Smooth muscle cell (in vitro differentiated cells): ENCODE measurements around the gene ST3GAL5. TPM values are rescaled to one million over a fixed set of nuclear protein-coding genes. Genes with fewer than 3 reads are reported as not detected.

Source experiments
- DNase-seq: peaks from one replicate; lab custom pipeline; 2025; ENCODE audit not compliant: unreplicated experiment; lab: John Stamatoyannopoulos, UW
- H2AFZ ChIP-seq: fragments of 200-600 bp; sonication (generic); 2 replicates; pipeline ENCODE4 v1.6.0; 2016; ENCODE audit warnings: antibody characterized with exemption, low read depth, mild to moderate bottlenecking
- H3F3A ChIP-seq: fragments of 200-600 bp; sonication (generic); 2 replicates; pipeline ENCODE4 v1.6.0; 2017; ENCODE audit warnings: antibody characterized with exemption, low read depth
- H3K27ac ChIP-seq: fragments of 200-600 bp; sonication (generic); 2 replicates; pipeline ENCODE4 v1.5.1; 2016; ENCODE audit warnings: low read depth, mild to moderate bottlenecking
- H3K27me3 ChIP-seq: fragments of 200-600 bp; sonication (generic); 2 replicates; pipeline ENCODE4 v1.6.1; 2016; ENCODE audit warnings: low read depth, mild to moderate bottlenecking
- H3K36me3 ChIP-seq: fragments of 200-600 bp; sonication (generic); 2 replicates; pipeline ENCODE4 v1.5.1; 2016; ENCODE audit warnings: low read depth
- H3K4me1 ChIP-seq: fragments of 200-600 bp; sonication (generic); 2 replicates; pipeline ENCODE4 v1.5.1; 2016; ENCODE audit warnings: low read depth
- H3K4me2 ChIP-seq: fragments of 200-600 bp; sonication (generic); 2 replicates; pipeline ENCODE4 v1.6.0; 2016; ENCODE audit warnings: mild to moderate bottlenecking
- H3K4me3 ChIP-seq: fragments of 200-600 bp; sonication (generic); 2 replicates; pipeline ENCODE4 v1.5.1; 2016; ENCODE audit warnings: mild to moderate bottlenecking
- H3K79me2 ChIP-seq: fragments of 200-600 bp; sonication (generic); 2 replicates; pipeline ENCODE4 v1.6.0; 2016; ENCODE audit warnings: low read depth, mild to moderate bottlenecking
- H3K9ac ChIP-seq: fragments of 200-600 bp; sonication (generic); 2 replicates; pipeline ENCODE4 v1.6.0; 2016; ENCODE audit warnings: low read depth
- H3K9me3 ChIP-seq: fragments of 200-600 bp; sonication (generic); replicated peaks from 2 replicates; pipeline ENCODE4 v1.5.1; 2016; ENCODE audit warnings: low read depth
- H4K20me1 ChIP-seq: fragments of 200-600 bp; sonication (generic); 2 replicates; pipeline ENCODE4 v1.6.0; 2016; ENCODE audit warnings: low read depth
- WGBS: methylation state at CpG from one replicate; pipeline ENCODE4 v1.1.7; 2016; ENCODE audit warnings: low lambda C conversion rate; 5-methylcytosine and 5-hydroxymethylcytosine counted together
- polyA plus RNA-seq: library from polyadenylated mRNA; unstranded; fragments of >200 nt; fragmentation: Nextera tagmentation; extraction: Ambion mirVana; gene quantifications from 2 replicates; pipeline ENCODE4 v1.2.1, GENCODE V29; 2016
- total RNA-seq: library from RNA; depleted of rRNA; stranded (reverse); fragments of >200 nt; gene quantifications from 2 replicates; pipeline ENCODE4 v1.2.3, GENCODE V29; 2014
- TF ChIP-seq, protein P1 (sequence below): fragments of 200-600 bp; sonication (generic); IDR thresholded peaks from 2 replicates; pipeline ENCODE4 v1.5.1; 2017; ENCODE audit warnings: borderline replicate concordance, mild to moderate bottlenecking, antibody characterized with exemption; ENCODE audit not compliant: insufficient read depth, poor library complexity, severe bottlenecking

The ST3GAL5 gene
- total and polyA plus RNA-seq, 2 experiments from 2014 or later: 10.9 to 26.4 TPM

DNA sequence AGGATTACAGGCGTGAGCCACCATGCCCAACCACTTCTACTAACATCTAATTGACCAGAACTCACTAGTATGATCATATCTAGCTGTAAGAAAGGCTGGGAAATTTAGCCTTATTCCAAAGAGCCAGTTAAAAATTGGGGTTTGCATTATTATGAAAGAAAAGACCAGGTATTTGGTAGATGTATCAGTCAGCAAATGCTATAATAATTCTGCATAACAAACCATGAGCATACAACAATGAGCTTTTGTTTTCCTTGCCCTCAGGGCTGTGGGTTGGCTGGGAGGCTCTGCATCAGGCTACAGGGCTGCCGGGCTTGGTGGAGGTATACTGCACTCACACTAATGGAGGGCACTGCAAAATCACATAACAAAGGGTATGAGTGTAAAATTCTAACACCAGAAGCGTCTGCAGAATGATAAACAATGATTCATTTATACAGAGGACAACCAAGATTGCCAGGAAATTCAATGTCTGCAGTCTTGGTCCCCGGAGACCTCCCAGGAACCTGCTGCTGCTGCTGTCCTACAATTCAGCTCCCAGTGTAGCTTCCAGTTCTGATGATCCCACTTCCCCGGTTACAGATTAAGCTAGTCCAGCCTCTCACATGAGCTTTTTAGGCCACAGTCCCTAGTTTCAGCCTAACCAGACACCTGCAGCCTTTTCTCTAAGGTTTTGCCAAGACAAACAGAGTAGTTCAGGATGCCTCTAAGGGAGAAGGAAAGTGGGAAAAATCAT lies 32.2 kb upstream of the ST3GAL5 start:
- Histone ChIP-seq H3K27ac (no peak overlapping the region), H3K79me2 (no peaks in the 10 kb centered on the region), H3K9ac (no peak overlapping the region), H3K4me3 (no peak overlapping the region), H3K9me3 (no peaks in the 10 kb centered on the region), H3K4me1 (peaks cover 12% of the 10 kb centered on the region), H3K36me3 (no peaks in the 10 kb centered on the region), H3K27me3 (no peaks in the 10 kb centered on the region), H4K20me1 (no peaks in the 10 kb centered on the region), H3F3A (peaks cover 11% of the 10 kb centered on the region), H2AFZ (no peak overlapping the region), H3K4me2 (peak overlapping the region; percentile 38)
- TF ChIP-seq, protein P1, sequence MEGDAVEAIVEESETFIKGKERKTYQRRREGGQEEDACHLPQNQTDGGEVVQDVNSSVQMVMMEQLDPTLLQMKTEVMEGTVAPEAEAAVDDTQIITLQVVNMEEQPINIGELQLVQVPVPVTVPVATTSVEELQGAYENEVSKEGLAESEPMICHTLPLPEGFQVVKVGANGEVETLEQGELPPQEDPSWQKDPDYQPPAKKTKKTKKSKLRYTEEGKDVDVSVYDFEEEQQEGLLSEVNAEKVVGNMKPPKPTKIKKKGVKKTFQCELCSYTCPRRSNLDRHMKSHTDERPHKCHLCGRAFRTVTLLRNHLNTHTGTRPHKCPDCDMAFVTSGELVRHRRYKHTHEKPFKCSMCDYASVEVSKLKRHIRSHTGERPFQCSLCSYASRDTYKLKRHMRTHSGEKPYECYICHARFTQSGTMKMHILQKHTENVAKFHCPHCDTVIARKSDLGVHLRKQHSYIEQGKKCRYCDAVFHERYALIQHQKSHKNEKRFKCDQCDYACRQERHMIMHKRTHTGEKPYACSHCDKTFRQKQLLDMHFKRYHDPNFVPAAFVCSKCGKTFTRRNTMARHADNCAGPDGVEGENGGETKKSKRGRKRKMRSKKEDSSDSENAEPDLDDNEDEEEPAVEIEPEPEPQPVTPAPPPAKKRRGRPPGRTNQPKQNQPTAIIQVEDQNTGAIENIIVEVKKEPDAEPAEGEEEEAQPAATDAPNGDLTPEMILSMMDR: no peak
- WGBS: 47% methylated on average over 5 of the region's 5 CpGs
- DNase-seq: no peak

DNA sequence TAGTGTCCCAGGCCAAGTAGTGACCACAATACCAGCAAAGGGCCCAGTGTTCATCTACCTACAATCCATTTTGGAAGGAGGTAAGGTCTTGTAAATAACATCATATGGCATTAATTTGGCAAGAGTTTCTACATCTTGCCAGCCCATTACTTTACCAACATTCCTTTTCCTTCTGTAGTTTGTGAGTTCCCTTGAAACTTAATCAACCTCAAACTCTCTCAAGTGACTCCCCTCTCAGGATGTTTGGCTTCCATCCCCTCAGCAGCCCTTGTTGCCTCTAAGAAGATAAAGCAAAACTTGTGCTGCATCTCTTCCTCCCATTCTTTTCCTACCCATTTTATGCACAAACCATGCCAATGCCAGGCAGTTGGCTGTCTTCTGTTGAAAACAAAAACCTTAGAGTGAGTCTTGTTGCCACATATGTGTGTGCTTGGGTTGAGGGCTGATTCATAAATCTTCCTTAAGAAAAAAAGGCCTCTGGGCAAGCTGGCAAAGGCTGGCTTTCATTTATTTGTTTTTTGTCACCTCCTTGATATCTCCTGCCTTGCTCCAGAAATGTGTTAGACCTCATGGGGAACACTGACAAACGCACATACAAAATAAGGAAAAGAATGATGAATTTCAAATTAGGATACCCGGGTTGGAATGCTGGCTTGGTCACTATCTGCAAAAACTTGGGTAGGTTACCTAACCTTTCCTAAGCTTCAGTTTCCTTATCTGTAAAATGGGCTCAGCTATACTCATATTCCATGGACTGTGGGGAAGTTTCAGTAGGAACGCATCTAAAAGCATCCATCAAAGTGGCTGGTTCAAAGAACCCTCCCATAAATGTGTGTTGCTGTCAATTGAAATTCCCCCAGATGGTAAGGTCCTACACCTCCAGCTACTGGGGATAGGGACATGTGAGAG lies 29.4 kb upstream of the ST3GAL5 start:
- Histone ChIP-seq H2AFZ (no peak overlapping the region), H3K9ac (no peak overlapping the region), H3K4me2 (no peak overlapping the region), H3K27ac (no peak overlapping the region), H3F3A (peaks cover 4% of the 10 kb centered on the region), H3K36me3 (no peaks in the 10 kb centered on the region), H3K4me1 (peaks cover 12% of the 10 kb centered on the region), H3K4me3 (no peak overlapping the region), H4K20me1 (no peaks in the 10 kb centered on the region), H3K27me3 (no peaks in the 10 kb centered on the region), H3K9me3 (no peaks in the 10 kb centered on the region), H3K79me2 (no peaks in the 10 kb centered on the region)
- no peak for DNase-seq
- 62% methylated on average over 3 of the region's 3 CpGs for WGBS
- TF ChIP-seq, protein P1: no peak

- Histone ChIP-seq H3F3A (peaks cover 5% of the 10 kb centered on the region), H3K27ac (no peak overlapping the region), H3K4me2 (no peak overlapping the region), H3K27me3 (no peaks in the 10 kb centered on the region), H3K9me3 (no peaks in the 10 kb centered on the region), H3K4me3 (no peak overlapping the region), H2AFZ (no peak overlapping the region), H3K36me3 (no peaks in the 10 kb centered on the region), H4K20me1 (no peaks in the 10 kb centered on the region), H3K79me2 (no peaks in the 10 kb centered on the region), H3K9ac (no peak overlapping the region), H3K4me1 (no peaks in the 10 kb centered on the region)
- no peak for DNase-seq
- WGBS: 77% methylated on average over 3 of the region's 3 CpGs
- TF ChIP-seq, protein P1: no peak
These were observed 27.0 kb upstream of the ST3GAL5 start for GRCh38 chr2:85915606-85916303.
